GM23338 (cell line): ENCODE data around the gene RBBP8. TPM values are rescaled to one million over a fixed set of nuclear protein-coding genes. Genes with fewer than 3 reads are reported as not detected.

ENCODE experiments used
- ATAC-seq: fragments of 200-7000 bp; cut with Tn5 transposase; 3 replicates; pipeline ENCODE4 v1.9.1; 2020
- DNase-seq: peaks from one replicate; pipeline ENCODE4 v3.0.0-alpha.2; 2015; ENCODE audit warnings: low spot score
- H2AFZ ChIP-seq: fragments of 200-600 bp; sonication (generic); 2 replicates; pipeline ENCODE4 v1.8.0; 2016; ENCODE audit warnings: antibody characterized with exemption, mild to moderate bottlenecking, moderate library complexity
- H3F3A ChIP-seq: fragments of 200-600 bp; sonication (generic); replicated peaks from 2 replicates; pipeline ENCODE4 v1.8.0; 2017; ENCODE audit warnings: antibody characterized with exemption, mixed run types, low read depth
- H3K27ac ChIP-seq: fragments of 200-600 bp; sonication (generic); 2 replicates; pipeline ENCODE4 v1.6.1; 2016; ENCODE audit warnings: low read depth
- H3K27me3 ChIP-seq: fragments of 200-600 bp; sonication (generic); 2 replicates; pipeline ENCODE4 v1.8.0; 2016; ENCODE audit warnings: mild to moderate bottlenecking, mixed run types, moderate library complexity; ENCODE audit not compliant: insufficient read depth
- H3K36me3 ChIP-seq: fragments of 200-600 bp; sonication (generic); 2 replicates; pipeline ENCODE4 v1.8.0; 2016; ENCODE audit warnings: mild to moderate bottlenecking; ENCODE audit not compliant: insufficient read depth
- H3K4me1 ChIP-seq: fragments of 200-600 bp; sonication (generic); 2 replicates; pipeline ENCODE4 v1.8.0; 2016; ENCODE audit warnings: mild to moderate bottlenecking, moderate library complexity; ENCODE audit not compliant: insufficient read depth
- H3K4me2 ChIP-seq: fragments of 200-600 bp; sonication (generic); 2 replicates; pipeline ENCODE4 v1.7.1; 2017; ENCODE audit warnings: mixed run types
- H3K4me3 ChIP-seq: fragments of 200-600 bp; sonication (generic); 2 replicates; pipeline ENCODE4 v1.6.1; 2016; ENCODE audit warnings: mixed run types
- H3K79me2 ChIP-seq: fragments of 200-600 bp; sonication (generic); replicated peaks from 2 replicates; pipeline ENCODE4 v1.8.0; 2017; ENCODE audit warnings: mild to moderate bottlenecking; ENCODE audit not compliant: insufficient read depth
- H3K9me2 ChIP-seq: fragments of 200-600 bp; sonication (generic); 2 replicates; pipeline ENCODE4 v1.8.0; 2017; ENCODE audit not compliant: insufficient read depth
- H4K20me1 ChIP-seq: fragments of 200-600 bp; sonication (generic); replicated peaks from 2 replicates; pipeline ENCODE4 v1.8.0; 2017; ENCODE audit warnings: mild to moderate bottlenecking; ENCODE audit not compliant: insufficient read depth
- H3K27ac Mint-ChIP-seq: 2 replicates; pipeline ENCODE4 v1.8.0; 2020; ENCODE audit warnings: inconsistent platforms, mild to moderate bottlenecking, moderate library complexity, mixed read lengths
- H3K27me3 Mint-ChIP-seq: 3 replicates; pipeline ENCODE4 v1.8.0; 2022; ENCODE audit warnings: low read depth, mild to moderate bottlenecking, moderate library complexity, mixed read lengths, inconsistent platforms; ENCODE audit not compliant: insufficient read depth, poor library complexity
- H3K36me3 Mint-ChIP-seq: 3 replicates; pipeline ENCODE4 v1.8.0; 2021; ENCODE audit warnings: low read depth, mild to moderate bottlenecking, inconsistent platforms, moderate library complexity, mixed read lengths
- H3K4me1 Mint-ChIP-seq: 3 replicates; pipeline ENCODE4 v1.8.0; 2020; ENCODE audit warnings: mild to moderate bottlenecking, inconsistent platforms, mixed read lengths
- H3K4me3 Mint-ChIP-seq: 3 replicates; pipeline ENCODE4 v1.8.0; 2021; ENCODE audit warnings: moderate library complexity, mild to moderate bottlenecking, inconsistent platforms, mixed read lengths
- H3K9me3 Mint-ChIP-seq: 3 replicates; pipeline ENCODE4 v1.8.0; 2020; ENCODE audit warnings: moderate library complexity, mild to moderate bottlenecking, inconsistent platforms, mixed read lengths
- CREB1 ChIP-seq: fragments of 250-450 bp; sonication (Bioruptor Pico); IDR thresholded peaks from 2 replicates; pipeline ENCODE4 v1.5.0; 2020; ENCODE audit warnings: low read depth, mild to moderate bottlenecking, moderate library complexity
- EZH2 ChIP-seq: fragments of 200-600 bp; sonication (generic); IDR thresholded peaks from one replicate; pipeline ENCODE4 v1.8.0; 2017; ENCODE audit warnings: antibody characterized with exemption, mild to moderate bottlenecking, low read depth; ENCODE audit not compliant: unreplicated experiment
- EZH2phosphoT487 ChIP-seq: fragments of 200-600 bp; sonication (generic); IDR thresholded peaks from one replicate; pipeline ENCODE4 v1.8.1; 2018; ENCODE audit warnings: antibody characterized with exemption; ENCODE audit not compliant: unreplicated experiment
- JUNB ChIP-seq: IDR thresholded peaks from one replicate; pipeline ENCODE4 v1.6.1; 2016; ENCODE audit warnings: antibody characterized with exemption; ENCODE audit not compliant: unreplicated experiment
- NANOG ChIP-seq: IDR thresholded peaks from 2 replicates; pipeline ENCODE4 v1.6.1; 2016; ENCODE audit warnings: antibody characterized with exemption, borderline replicate concordance
- POLR2AphosphoS5 ChIP-seq: IDR thresholded peaks from 2 replicates; pipeline ENCODE4 v1.6.1; 2016; ENCODE audit warnings: antibody characterized with exemption, low read depth
- STAT1 ChIP-seq: IDR thresholded peaks from one replicate; pipeline ENCODE4 v1.6.1; 2016; ENCODE audit warnings: antibody characterized with exemption; ENCODE audit not compliant: unreplicated experiment
- ZNF114 ChIP-seq: fragments of 250-450 bp; sonication (Bioruptor Pico); IDR thresholded peaks from 2 replicates; pipeline ENCODE4 v1.5.0; 2020; ENCODE audit warnings: mild to moderate bottlenecking, moderate library complexity
- ZNF331 ChIP-seq: fragments of 250-450 bp; sonication (Bioruptor Pico); IDR thresholded peaks from 2 replicates; pipeline ENCODE4 v1.5.0; 2020; ENCODE audit warnings: low read depth, mild to moderate bottlenecking, moderate library complexity
- polyA plus RNA-seq: library from polyadenylated mRNA; unstranded; fragments of >200 nt; fragmentation: Nextera tagmentation; extraction: Ambion mirVana; gene quantifications from 2 replicates; pipeline ENCODE4 v1.2.1, GENCODE V29; 2016
- total RNA-seq: library from RNA; depleted of rRNA; stranded (reverse); fragments of >200 nt; shearing (Covaris generic); gene quantifications from 2 replicates; pipeline ENCODE4 v1.2.3, GENCODE V29; 2014
- TF ChIP-seq, protein P1 (sequence below), 2 experiments: fragments of 200-600 bp in 1 of 2; sonication (generic) in 1 of 2; conservative IDR thresholded peaks; 2 replicates each; pipeline versions ENCODE4 v1.5.1 to v1.6.1; 2016 to 2017; ENCODE audit warnings: antibody characterized with exemption in 2 of 2, low read depth in 2 of 2, mild to moderate bottlenecking in 2 of 2, moderate library complexity in 1 of 2
- TF ChIP-seq, protein P2 (sequence below): IDR thresholded peaks from 2 replicates; pipeline ENCODE4 v1.6.1; 2016; ENCODE audit warnings: antibody characterized with exemption
- TF ChIP-seq, protein P3 (sequence below): fragments of 250-450 bp; sonication (Bioruptor Pico); IDR thresholded peaks from 2 replicates; pipeline ENCODE4 v1.5.0; 2020; ENCODE audit warnings: mild to moderate bottlenecking, moderate library complexity
- TF ChIP-seq, protein P4 (sequence below): IDR thresholded peaks from one replicate; pipeline ENCODE4 v1.6.1; 2018; ENCODE audit warnings: antibody characterized with exemption; ENCODE audit not compliant: unreplicated experiment

The RBBP8 gene
- total and polyA plus RNA-seq, 2 experiments from 2014 or later = 53.3 to 55.6 TPM

DNA sequence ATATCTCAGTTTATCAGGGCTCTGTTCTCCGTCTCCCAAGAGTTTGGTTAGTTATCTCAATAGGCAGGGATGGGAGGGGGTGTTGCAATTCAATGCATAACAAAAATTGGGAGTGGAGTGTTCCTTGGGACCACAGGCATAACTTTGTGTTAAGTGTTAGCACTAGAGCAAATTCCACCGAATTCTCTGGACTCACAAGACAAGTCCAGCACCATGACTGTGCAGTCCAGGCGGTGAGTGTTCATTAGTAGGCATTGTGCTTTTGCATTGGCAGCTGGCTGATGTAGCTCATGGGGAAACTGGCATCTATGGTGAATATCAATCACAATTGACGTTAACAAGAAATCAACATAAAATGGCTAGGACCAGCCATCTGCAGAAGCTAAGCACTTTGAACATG is 123.2 kb downstream of the RBBP8 start:
- Histone ChIP-seq H2AFZ (no peak overlapping the region), H4K20me1 (no peaks in the 10 kb centered on the region), H3K9me2 (no peaks in the 10 kb centered on the region), H3K27me3 (no peaks in the 10 kb centered on the region), H3K36me3 (no peaks in the 10 kb centered on the region), H3K27ac (no peak overlapping the region), H3K4me2 (no peak overlapping the region), H3K4me3 (no peak overlapping the region), H3F3A (no peaks in the 10 kb centered on the region), H3K4me1 (no peaks in the 10 kb centered on the region), H3K79me2 (no peaks in the 10 kb centered on the region)
- Mint-ChIP-seq H3K9me3 (no peaks in the 10 kb centered on the region), H3K27me3 (peaks cover 4% of the 10 kb centered on the region), H3K4me3 (no peak overlapping the region), H3K4me1 (peaks cover 10% of the 10 kb centered on the region), H3K36me3 (no peaks in the 10 kb centered on the region), H3K27ac (no peak overlapping the region)
- ATAC-seq = no peak
- TF ChIP-seq ZNF114 (CRISPR knock-in tag) (no peak), ZNF331 (CRISPR knock-in tag) (no peak), NANOG (no peak), CREB1 (no peak), POLR2AphosphoS5 (no peak), EZH2phosphoT487 (no peak), STAT1 (no peak), JUNB (no peak), EZH2 (no peak)
- TF ChIP-seq, protein P1, sequence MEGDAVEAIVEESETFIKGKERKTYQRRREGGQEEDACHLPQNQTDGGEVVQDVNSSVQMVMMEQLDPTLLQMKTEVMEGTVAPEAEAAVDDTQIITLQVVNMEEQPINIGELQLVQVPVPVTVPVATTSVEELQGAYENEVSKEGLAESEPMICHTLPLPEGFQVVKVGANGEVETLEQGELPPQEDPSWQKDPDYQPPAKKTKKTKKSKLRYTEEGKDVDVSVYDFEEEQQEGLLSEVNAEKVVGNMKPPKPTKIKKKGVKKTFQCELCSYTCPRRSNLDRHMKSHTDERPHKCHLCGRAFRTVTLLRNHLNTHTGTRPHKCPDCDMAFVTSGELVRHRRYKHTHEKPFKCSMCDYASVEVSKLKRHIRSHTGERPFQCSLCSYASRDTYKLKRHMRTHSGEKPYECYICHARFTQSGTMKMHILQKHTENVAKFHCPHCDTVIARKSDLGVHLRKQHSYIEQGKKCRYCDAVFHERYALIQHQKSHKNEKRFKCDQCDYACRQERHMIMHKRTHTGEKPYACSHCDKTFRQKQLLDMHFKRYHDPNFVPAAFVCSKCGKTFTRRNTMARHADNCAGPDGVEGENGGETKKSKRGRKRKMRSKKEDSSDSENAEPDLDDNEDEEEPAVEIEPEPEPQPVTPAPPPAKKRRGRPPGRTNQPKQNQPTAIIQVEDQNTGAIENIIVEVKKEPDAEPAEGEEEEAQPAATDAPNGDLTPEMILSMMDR (conservative IDR thresholded peaks at IDR 0.05; ENCODE audit: low read depth in 2 of 2) = no peak
- TF ChIP-seq, protein P2, sequence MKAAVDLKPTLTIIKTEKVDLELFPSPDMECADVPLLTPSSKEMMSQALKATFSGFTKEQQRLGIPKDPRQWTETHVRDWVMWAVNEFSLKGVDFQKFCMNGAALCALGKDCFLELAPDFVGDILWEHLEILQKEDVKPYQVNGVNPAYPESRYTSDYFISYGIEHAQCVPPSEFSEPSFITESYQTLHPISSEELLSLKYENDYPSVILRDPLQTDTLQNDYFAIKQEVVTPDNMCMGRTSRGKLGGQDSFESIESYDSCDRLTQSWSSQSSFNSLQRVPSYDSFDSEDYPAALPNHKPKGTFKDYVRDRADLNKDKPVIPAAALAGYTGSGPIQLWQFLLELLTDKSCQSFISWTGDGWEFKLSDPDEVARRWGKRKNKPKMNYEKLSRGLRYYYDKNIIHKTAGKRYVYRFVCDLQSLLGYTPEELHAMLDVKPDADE = no peak
- TF ChIP-seq, protein P3, sequence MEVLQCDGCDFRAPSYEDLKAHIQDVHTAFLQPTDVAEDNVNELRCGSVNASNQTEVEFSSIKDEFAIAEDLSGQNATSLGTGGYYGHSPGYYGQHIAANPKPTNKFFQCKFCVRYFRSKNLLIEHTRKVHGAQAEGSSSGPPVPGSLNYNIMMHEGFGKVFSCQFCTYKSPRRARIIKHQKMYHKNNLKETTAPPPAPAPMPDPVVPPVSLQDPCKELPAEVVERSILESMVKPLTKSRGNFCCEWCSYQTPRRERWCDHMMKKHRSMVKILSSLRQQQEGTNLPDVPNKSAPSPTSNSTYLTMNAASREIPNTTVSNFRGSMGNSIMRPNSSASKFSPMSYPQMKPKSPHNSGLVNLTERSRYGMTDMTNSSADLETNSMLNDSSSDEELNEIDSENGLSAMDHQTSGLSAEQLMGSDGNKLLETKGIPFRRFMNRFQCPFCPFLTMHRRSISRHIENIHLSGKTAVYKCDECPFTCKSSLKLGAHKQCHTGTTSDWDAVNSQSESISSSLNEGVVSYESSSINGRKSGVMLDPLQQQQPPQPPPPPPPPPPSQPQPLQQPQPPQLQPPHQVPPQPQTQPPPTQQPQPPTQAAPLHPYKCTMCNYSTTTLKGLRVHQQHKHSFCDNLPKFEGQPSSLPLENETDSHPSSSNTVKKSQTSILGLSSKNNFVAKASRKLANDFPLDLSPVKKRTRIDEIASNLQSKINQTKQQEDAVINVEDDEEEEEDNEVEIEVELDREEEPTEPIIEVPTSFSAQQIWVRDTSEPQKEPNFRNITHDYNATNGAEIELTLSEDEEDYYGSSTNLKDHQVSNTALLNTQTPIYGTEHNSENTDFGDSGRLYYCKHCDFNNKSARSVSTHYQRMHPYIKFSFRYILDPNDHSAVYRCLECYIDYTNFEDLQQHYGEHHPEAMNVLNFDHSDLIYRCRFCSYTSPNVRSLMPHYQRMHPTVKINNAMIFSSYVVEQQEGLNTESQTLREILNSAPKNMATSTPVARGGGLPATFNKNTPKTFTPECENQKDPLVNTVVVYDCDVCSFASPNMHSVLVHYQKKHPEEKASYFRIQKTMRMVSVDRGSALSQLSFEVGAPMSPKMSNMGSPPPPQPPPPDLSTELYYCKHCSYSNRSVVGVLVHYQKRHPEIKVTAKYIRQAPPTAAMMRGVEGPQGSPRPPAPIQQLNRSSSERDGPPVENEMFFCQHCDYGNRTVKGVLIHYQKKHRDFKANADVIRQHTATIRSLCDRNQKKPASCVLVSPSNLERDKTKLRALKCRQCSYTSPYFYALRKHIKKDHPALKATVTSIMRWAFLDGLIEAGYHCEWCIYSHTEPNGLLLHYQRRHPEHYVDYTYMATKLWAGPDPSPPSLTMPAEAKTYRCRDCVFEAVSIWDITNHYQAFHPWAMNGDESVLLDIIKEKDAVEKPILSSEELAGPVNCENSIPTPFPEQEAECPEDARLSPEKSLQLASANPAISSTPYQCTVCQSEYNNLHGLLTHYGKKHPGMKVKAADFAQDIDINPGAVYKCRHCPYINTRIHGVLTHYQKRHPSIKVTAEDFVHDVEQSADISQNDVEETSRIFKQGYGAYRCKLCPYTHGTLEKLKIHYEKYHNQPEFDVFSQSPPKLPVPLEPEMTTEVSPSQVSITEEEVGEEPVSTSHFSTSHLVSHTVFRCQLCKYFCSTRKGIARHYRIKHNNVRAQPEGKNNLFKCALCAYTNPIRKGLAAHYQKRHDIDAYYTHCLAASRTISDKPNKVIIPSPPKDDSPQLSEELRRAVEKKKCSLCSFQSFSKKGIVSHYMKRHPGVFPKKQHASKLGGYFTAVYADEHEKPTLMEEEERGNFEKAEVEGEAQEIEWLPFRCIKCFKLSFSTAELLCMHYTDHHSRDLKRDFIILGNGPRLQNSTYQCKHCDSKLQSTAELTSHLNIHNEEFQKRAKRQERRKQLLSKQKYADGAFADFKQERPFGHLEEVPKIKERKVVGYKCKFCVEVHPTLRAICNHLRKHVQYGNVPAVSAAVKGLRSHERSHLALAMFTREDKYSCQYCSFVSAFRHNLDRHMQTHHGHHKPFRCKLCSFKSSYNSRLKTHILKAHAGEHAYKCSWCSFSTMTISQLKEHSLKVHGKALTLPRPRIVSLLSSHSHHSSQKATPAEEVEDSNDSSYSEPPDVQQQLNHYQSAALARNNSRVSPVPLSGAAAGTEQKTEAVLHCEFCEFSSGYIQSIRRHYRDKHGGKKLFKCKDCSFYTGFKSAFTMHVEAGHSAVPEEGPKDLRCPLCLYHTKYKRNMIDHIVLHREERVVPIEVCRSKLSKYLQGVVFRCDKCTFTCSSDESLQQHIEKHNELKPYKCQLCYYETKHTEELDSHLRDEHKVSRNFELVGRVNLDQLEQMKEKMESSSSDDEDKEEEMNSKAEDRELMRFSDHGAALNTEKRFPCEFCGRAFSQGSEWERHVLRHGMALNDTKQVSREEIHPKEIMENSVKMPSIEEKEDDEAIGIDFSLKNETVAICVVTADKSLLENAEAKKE = no peak
- TF ChIP-seq, protein P4, sequence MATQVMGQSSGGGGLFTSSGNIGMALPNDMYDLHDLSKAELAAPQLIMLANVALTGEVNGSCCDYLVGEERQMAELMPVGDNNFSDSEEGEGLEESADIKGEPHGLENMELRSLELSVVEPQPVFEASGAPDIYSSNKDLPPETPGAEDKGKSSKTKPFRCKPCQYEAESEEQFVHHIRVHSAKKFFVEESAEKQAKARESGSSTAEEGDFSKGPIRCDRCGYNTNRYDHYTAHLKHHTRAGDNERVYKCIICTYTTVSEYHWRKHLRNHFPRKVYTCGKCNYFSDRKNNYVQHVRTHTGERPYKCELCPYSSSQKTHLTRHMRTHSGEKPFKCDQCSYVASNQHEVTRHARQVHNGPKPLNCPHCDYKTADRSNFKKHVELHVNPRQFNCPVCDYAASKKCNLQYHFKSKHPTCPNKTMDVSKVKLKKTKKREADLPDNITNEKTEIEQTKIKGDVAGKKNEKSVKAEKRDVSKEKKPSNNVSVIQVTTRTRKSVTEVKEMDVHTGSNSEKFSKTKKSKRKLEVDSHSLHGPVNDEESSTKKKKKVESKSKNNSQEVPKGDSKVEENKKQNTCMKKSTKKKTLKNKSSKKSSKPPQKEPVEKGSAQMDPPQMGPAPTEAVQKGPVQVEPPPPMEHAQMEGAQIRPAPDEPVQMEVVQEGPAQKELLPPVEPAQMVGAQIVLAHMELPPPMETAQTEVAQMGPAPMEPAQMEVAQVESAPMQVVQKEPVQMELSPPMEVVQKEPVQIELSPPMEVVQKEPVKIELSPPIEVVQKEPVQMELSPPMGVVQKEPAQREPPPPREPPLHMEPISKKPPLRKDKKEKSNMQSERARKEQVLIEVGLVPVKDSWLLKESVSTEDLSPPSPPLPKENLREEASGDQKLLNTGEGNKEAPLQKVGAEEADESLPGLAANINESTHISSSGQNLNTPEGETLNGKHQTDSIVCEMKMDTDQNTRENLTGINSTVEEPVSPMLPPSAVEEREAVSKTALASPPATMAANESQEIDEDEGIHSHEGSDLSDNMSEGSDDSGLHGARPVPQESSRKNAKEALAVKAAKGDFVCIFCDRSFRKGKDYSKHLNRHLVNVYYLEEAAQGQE = no peak
- no peak for DNase-seq
